Lung microvascular endothelial cell (primary cell): ENCODE measurements around the gene ELOVL2. TPM values are rescaled to one million over a fixed set of nuclear protein-coding genes. Genes with fewer than 3 reads are reported as not detected.

Source experiments
- total RNA-seq: library from RNA; depleted of rRNA; stranded (reverse); fragments of >200 nt; gene quantifications from 2 replicates; pipeline ENCODE4 v1.2.1, GENCODE V29; 2014

Gene ELOVL2
- total RNA-seq, 1 donor from 2014 or later: not detected

Other genes starting within 250 kb of the ELOVL2 start
- under 0.01 TPM in 1 of 2 replicates, not detected in the other for gene MAK, start 205.8 kb downstream of the ELOVL2 start, total RNA-seq
- not detected in 2 replicates for gene GCM2, start 162.3 kb downstream of the ELOVL2 start, total RNA-seq
- gene SYCP2L, start 157.3 kb downstream of the ELOVL2 start, total RNA-seq: not detected in 2 replicates
- 9.6 and 12.7 TPM in 2 replicates for gene SMIM13, start 49.5 kb upstream of the ELOVL2 start, total RNA-seq
- gene ERVFRD-1, start 67.4 kb upstream of the ELOVL2 start, total RNA-seq: under 0.01 TPM in 1 of 2 replicates, not detected in the other
- 70.2 and 177 TPM in 2 replicates for gene NEDD9, start 188.4 kb upstream of the ELOVL2 start, total RNA-seq